HepG2 (cell line): ENCODE data around the gene TTC39B. TPM values are rescaled to one million over a fixed set of nuclear protein-coding genes. Genes with fewer than 3 reads are reported as not detected.

Experiments used
- ATAC-seq: fragments of 200-7000 bp; cut with Tn5 transposase; 3 replicates; pipeline ENCODE4 v1.9.1; 2020; ENCODE audit warnings: mild to moderate bottlenecking, moderate library complexity
- BruUV-seq: library from RNA; stranded (reverse); fragments of 400-500 nt; replicated peaks from 2 replicates; lab custom pipeline; 2021; lab: Mats Ljungman, UMichigan
- CTCF ChIA-PET: fragments of 300-600 bp; formaldehyde crosslinking; extraction: SDS; loops from one replicate; lab custom pipeline; 2021; ENCODE audit warnings: low total read pairs, inconsistent platforms, low intra/inter-chr PET ratio; lab: Yijun Ruan, JAX
- POLR2A ChIA-PET: fragments of 350-600 bp; sonication (Branson Sonifier 250); formaldehyde crosslinking; loops from one replicate; lab custom pipeline; 2020; ENCODE audit warnings: antibody characterized with exemption, inconsistent platforms; lab: Yijun Ruan, JAX
- DNase-seq: peaks from one replicate; pipeline ENCODE4 v3.0.0-alpha.2; 2015; ENCODE audit warnings: low spot score
- FAIRE-seq: peaks from 3 replicates; lab custom pipeline; 2011; peaks lifted over from hg19 to GRCh38; lab: Jason Lieb, UNC
- H2AFZ ChIP-seq: one replicate; pipeline ENCODE4 v1.6.1; 2011; ENCODE audit warnings: low read length, inconsistent platforms
- H3K27ac ChIP-seq: fragments of 300-600 bp; 3 replicates; pipeline ENCODE4 v1.8.0; 2011; ENCODE audit warnings: mixed run types, mild to moderate bottlenecking, mixed read lengths, low read length, inconsistent platforms; ENCODE audit not compliant: insufficient read depth; ENCODE audit errors: extremely low read length
- H3K27me3 ChIP-seq, 2 experiments: fragments of 200-600 bp in 1 of 2; 2 replicates in 1 of 2; 3 replicates in 1 of 2; pipeline versions ENCODE4 v1.6.0 to v1.8.0; 2011; ENCODE audit warnings: low read length in 2 of 2, mild to moderate bottlenecking in 2 of 2, moderate library complexity in 2 of 2, inconsistent platforms in 1 of 2; ENCODE audit not compliant: insufficient read depth in 2 of 2, control insufficient read depth in 1 of 2
- H3K36me3 ChIP-seq, 2 experiments: fragments of 200-600 bp in 1 of 2; replicated peaks in 1 of 2; 2 replicates in 1 of 2; 3 replicates in 1 of 2; pipeline versions ENCODE4 v1.5.1 to v1.8.0; 2011; ENCODE audit warnings: low read length in 2 of 2, inconsistent platforms in 1 of 2; ENCODE audit not compliant: insufficient read depth in 2 of 2, control insufficient read depth in 1 of 2
- H3K4me1 ChIP-seq: 2 replicates; pipeline ENCODE4 v1.5.1; 2012; ENCODE audit warnings: low read length, inconsistent platforms; ENCODE audit not compliant: insufficient read depth
- H3K4me2 ChIP-seq: 2 replicates; pipeline ENCODE4 v1.6.0; 2011; ENCODE audit warnings: low read depth, low read length, inconsistent platforms
- H3K4me3 ChIP-seq, 3 experiments: fragments of 200-600 bp in 1 of 3; sonication (generic), shearing (Covaris generic) in 1 of 3; replicated peaks in 1 of 3; 2 replicates each; pipeline ENCODE4 v1.5.1; 2011 to 2016; ENCODE audit warnings: low read length in 3 of 3, inconsistent platforms in 2 of 3, low read depth in 2 of 3, mild to moderate bottlenecking in 2 of 3, control low read depth in 1 of 3, mixed read lengths in 1 of 3; ENCODE audit not compliant: insufficient read depth in 1 of 3
- H3K79me2 ChIP-seq: one replicate; pipeline ENCODE4 v1.6.1; 2011; ENCODE audit warnings: low read length, inconsistent platforms; ENCODE audit not compliant: insufficient read depth
- H3K9ac ChIP-seq: 2 replicates; pipeline ENCODE4 v1.6.0; 2011; ENCODE audit warnings: mild to moderate bottlenecking, low read depth, low read length, inconsistent platforms; ENCODE audit not compliant: insufficient read depth
- H3K9me3 ChIP-seq: 2 replicates; pipeline ENCODE4 v1.5.1; 2012; ENCODE audit warnings: mild to moderate bottlenecking, low read length
- H4K20me1 ChIP-seq: 2 replicates; pipeline ENCODE4 v1.6.0; 2011; ENCODE audit warnings: inconsistent platforms, mild to moderate bottlenecking, low read length, moderate library complexity; ENCODE audit not compliant: insufficient read depth
- NFE2L1 ChIP-seq: sonication (generic); formaldehyde crosslinking; IDR thresholded peaks from 2 replicates; pipeline ENCODE4 v1.4.0; 2020; ENCODE audit warnings: missing genetic modification reagents, mild to moderate bottlenecking, borderline replicate concordance
- TBX3 ChIP-seq: fragments of 450-650 bp; IDR thresholded peaks from 2 replicates; pipeline ENCODE4 v1.6.1; 2017; ENCODE audit warnings: antibody characterized with exemption, mild to moderate bottlenecking, inconsistent platforms, borderline replicate concordance
- TCF7L2 ChIP-seq: IDR thresholded peaks from 2 replicates; pipeline ENCODE4 v1.6.1; 2011; ENCODE audit warnings: mild to moderate bottlenecking, low read depth, low read length, moderate library complexity
- ZC3H13 ChIP-seq: sonication (generic); formaldehyde crosslinking; IDR thresholded peaks from 2 replicates; pipeline ENCODE4 v1.8.1; 2023; ENCODE audit warnings: mild to moderate bottlenecking, missing genetic modification reagents, moderate library complexity
- ZKSCAN8 ChIP-seq: IDR thresholded peaks from 2 replicates; pipeline ENCODE4 v1.6.1; 2016; ENCODE audit warnings: borderline replicate concordance, missing genetic modification reagents, missing compliant biosample characterization
- ZNF24 ChIP-seq: fragments of 450-650 bp; IDR thresholded peaks from 2 replicates; pipeline ENCODE4 v1.6.1; 2017; ENCODE audit warnings: antibody characterized with exemption, mild to moderate bottlenecking
- ZNF282 ChIP-seq: fragments of 450-650 bp; IDR thresholded peaks from 2 replicates; pipeline ENCODE4 v1.6.1; 2018; ENCODE audit not compliant: partially characterized antibody
- ZNF501 ChIP-seq: sonication (generic); formaldehyde crosslinking; IDR thresholded peaks from 2 replicates; pipeline ENCODE4 v1.5.1; 2020; ENCODE audit warnings: mild to moderate bottlenecking, moderate library complexity, missing genetic modification reagents
- whole genome bisulfite sequencing: methylation state at CpG from one replicate; pipeline ENCODE4 v1.1.6; 2017; ENCODE audit warnings: low lambda C conversion rate; 5-methylcytosine and 5-hydroxymethylcytosine counted together
- in situ Hi-C: cut with HindIII; loops from 2 replicates; pipeline ENCODE4 v1.10.0; 2017; ENCODE audit warnings: low pct_unique_long_range_greater_than_20kb; ENCODE audit not compliant: extremely low pct_ligation_motif_present
- intact Hi-C: fragments of 100-400 bp; cut with micrococcal nuclease; formaldehyde crosslinking; loops from one replicate; pipeline ENCODE4 v1.10.0; 2022; ENCODE audit not compliant: unreplicated experiment
- polyA plus RNA-seq, 8 experiments: library from polyadenylated mRNA; depleted of rRNA in 3 of 8; stranded (reverse) in 7 of 8; unstranded in 1 of 8; fragments of >200 nt; fragmentation: Illumina TruSeq in 4 of 8; extraction: Trizol in 4 of 8; gene quantifications; 2 replicates each; pipeline versions ENCODE4 v1.2.1 to v1.2.3, GENCODE V29; 2011 to 2016; ENCODE audit warnings: low read depth in 4 of 8, missing spikeins in 1 of 8, mixed read lengths in 1 of 8; ENCODE audit not compliant: insufficient read depth in 1 of 8
- total RNA-seq, 5 experiments: library from RNA; depleted of rRNA; stranded (reverse); fragments of >200 nt; fragmentation: Illumina TruSeq; extraction: Trizol; gene quantifications; 2 replicates each; pipeline ENCODE4 v1.2.3, GENCODE V29; 2016; ENCODE audit warnings: low read depth in 1 of 5
- TF ChIP-seq, protein P1 (sequence below): sonication (generic); formaldehyde crosslinking; IDR thresholded peaks from 2 replicates; pipeline ENCODE4 v1.5.0; 2020; ENCODE audit warnings: missing genetic modification reagents
- TF ChIP-seq, protein P2 (sequence below): IDR thresholded peaks from 2 replicates; pipeline ENCODE4 v1.6.1; 2016; ENCODE audit warnings: mild to moderate bottlenecking

TTC39B gene
- total and polyA plus RNA-seq, 2 of the 13 experiments (the other 11 are each of a cell fraction or from before 2014, with no cell fraction given), result 14.3 to 19.4 TPM

DNA sequence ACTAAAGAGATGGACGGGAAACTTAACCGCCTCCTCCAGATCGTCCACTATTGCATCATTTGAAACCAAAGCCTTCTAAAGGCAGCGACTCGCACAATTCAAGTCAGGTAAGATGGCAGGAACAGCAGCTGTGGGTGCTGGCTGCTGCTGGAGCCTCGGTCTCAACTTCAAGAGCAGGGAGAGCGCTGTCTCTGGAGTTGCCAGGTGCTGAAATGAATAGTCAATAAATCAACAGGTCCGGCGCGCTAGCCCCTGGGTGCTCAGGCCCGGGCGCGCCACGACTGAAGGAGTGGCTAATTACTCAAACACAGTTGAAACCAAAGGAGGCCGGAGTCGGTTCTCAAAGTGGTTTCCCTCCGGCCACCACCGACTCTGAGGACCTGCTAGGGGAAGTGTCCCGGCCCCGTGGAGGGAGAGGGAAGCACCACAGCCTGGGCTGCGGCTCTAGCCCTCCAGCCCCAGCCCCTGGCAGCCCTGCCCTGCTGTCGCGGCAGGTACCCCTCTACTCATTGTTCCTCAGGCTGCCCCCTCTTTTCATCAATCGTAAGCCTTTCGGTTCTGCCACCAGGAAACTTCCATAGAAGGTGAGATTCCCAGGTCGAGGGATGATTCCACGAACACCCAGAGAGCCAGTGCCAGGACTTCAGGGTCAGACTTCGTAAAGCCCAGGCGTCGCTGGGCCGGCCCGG lies 804 bp downstream of the TTC39B start (continued):
- TF ChIP-seq ZNF282, result no peak
- TF ChIP-seq NFE2L1 (CRISPR knock-in tag), result no peak

DNA sequence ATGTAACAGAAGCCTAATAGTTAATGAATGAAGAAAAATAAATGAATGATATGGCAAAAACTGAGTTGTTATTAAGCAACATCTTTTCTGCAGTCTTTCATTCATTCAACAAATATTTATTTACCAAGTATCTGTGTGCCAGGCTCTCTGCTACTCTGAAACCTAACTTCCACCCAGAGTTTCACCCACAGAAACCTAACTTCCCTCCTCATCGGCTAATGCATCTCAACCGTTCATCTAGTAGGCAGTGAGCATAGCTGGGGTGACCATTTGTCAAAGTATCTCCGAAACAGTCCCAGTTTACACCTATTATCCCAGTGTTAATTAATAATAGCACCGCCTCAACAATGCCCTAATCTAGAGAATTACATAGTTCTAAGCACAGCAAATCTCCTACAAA lies 1.5 kb downstream of the TTC39B start:
- TF ChIP-seq TBX3 (no peak), ZNF501 (no peak), ZKSCAN8 (CRISPR knock-in tag) (no peak), TCF7L2 (no peak), ZNF24 (0 out of 2 replicates have a peak, but pooled peaks have one; percentile 46), ZC3H13 (CRISPR knock-in tag) (0 out of 2 replicates have a peak, but pooled peaks have one; percentile 37)
- TF ChIP-seq, protein P1, sequence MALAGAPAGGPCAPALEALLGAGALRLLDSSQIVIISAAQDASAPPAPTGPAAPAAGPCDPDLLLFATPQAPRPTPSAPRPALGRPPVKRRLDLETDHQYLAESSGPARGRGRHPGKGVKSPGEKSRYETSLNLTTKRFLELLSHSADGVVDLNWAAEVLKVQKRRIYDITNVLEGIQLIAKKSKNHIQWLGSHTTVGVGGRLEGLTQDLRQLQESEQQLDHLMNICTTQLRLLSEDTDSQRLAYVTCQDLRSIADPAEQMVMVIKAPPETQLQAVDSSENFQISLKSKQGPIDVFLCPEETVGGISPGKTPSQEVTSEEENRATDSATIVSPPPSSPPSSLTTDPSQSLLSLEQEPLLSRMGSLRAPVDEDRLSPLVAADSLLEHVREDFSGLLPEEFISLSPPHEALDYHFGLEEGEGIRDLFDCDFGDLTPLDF (CRISPR knock-in tag), result 0 out of 2 replicates have a peak, but pooled peaks have one; percentile 33
- TF ChIP-seq, protein P2, sequence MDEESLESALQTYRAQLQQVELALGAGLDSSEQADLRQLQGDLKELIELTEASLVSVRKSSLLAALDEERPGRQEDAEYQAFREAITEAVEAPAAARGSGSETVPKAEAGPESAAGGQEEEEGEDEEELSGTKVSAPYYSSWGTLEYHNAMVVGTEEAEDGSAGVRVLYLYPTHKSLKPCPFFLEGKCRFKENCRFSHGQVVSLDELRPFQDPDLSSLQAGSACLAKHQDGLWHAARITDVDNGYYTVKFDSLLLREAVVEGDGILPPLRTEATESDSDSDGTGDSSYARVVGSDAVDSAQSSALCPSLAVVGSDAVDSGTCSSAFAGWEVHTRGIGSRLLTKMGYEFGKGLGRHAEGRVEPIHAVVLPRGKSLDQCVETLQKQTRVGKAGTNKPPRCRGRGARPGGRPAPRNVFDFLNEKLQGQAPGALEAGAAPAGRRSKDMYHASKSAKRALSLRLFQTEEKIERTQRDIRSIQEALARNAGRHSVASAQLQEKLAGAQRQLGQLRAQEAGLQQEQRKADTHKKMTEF (CRISPR knock-in tag), result no peak
- TF ChIP-seq, all 625 proteins: peak for 3
- Histone ChIP-seq H3K9me3 (no peaks in the 10 kb centered on the region), H3K9ac (peak overlapping the region; percentile 70), H3K4me3 (peak overlapping the region; percentile 73 to 94 (median 83)), H3K27me3 (no peaks in the 10 kb centered on the region), H3K79me2 (peaks cover 34% of the 10 kb centered on the region), H3K27ac (peak overlapping the region; percentile 69), H3K36me3 (no peaks in the 10 kb centered on the region), H3K4me2 (peak overlapping the region; percentile 89), H3K4me1 (peaks cover 51% of the 10 kb centered on the region), H4K20me1 (no peaks in the 10 kb centered on the region), H2AFZ (no peak overlapping the region)
- ATAC-seq, result no peak
- no peak for DNase-seq
- no TSS peak for BruUV-seq
- WGBS, result 36% methylated on average over 4 of the region's 4 CpGs
- FAIRE-seq, result no peak
- ChIA-PET POLR2A (interaction anchor here (0.8 to 2.8 kb wide), 5 partner anchors 9 to 117 kb away, joined by 3 to 15 read pairs (median 4); partner anchors contain the start of gene SNAPC3), CTCF (no interaction called here)
- in situ Hi-C loops (no loop called here), intact Hi-C loops (no loop called here)
